ENCODE data around the gene MCCC2.

MCCC2 gene

DNA sequence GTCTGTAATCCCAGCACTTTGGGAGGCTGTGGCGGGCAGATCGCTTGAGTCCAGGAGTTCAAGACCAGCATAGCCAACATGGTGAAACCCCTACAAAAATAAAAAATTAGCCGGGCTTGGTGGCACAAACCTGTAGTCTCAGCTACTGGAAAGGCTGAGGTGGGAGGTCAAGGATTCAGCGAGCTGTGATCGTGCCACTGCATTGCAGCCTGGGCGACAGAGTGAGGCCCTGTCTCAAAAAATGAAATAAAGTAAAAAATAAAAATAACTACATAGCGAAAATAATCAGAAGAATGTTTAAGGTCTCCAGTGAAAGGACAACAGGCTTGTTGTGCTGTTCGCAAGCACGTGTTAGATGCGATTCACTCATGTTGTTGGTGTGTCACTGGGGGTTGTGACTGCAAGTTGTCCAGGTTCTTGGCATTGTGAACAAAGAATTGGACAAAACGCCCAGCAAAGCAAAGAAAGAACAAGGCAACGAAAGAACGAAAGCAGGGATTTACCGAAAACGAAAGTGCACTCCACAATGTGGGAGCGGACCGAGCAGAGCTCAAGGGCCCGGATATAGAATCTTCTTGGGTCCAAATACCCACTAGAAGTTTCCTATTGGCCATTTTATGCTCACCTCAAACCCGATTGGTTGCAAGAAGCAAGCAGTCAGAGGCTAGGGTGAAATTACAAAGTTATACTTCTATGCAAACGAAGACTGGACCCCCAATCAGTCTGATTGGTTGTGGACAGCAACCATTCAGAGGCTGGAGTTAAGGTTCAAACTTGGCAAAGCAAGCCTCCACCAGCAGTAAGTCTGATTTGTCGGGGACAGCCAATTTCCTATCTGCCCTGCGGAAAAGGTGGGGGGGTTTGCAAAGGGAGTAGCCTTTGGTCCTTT, 844 bp upstream of the MCCC2 start:
- CTCF ChIA-PET = interaction anchor here (1.3 kb wide), 1 partner anchor 18 kb away, joined by 4 read pairs; no protein-coding TSS in a partner anchor
- 79% methylated on average over 15 of the region's 22 CpGs for WGBS (ENCODE audit: insufficient coverage)

GRCh38 chr5:71587766-71588532, 809 bp downstream of the MCCC2 start:
- DNase-seq = no peak
- Histone ChIP-seq H3K27me3 (replicated peaks in 2 of 5; ENCODE audit: control insufficient read depth in 4 of 5, insufficient read depth in 5 of 5, low read length in 4 of 5) (no peaks in the 10 kb centered on the region), H3K36me3 (ENCODE audit: control insufficient read depth in 4 of 4, insufficient read depth in 4 of 4, low read length in 3 of 4) (peaks cover 0 to 2% (median under 1%) of the 10 kb centered on the region in 4 experiments), H3K9me3 (ENCODE audit: control extremely low read depth in 1 of 5, control insufficient read depth in 4 of 5, insufficient read depth in 2 of 5, low read depth in 1 of 5, low read length in 4 of 5) (no peaks in the 10 kb centered on the region), H3K4me3 (ENCODE audit: control insufficient read depth in 1 of 7, extremely low read depth in 1 of 7, insufficient read depth in 4 of 7, low read depth in 2 of 7, low read length in 6 of 7) (peak overlapping the region; percentile 60 to 87 (median 76)), H3K27ac (ENCODE audit: insufficient read depth in 1 of 2, low read depth in 1 of 2, low read length in 2 of 2, poor library complexity in 1 of 2, severe bottlenecking in 2 of 2) (peak overlapping the region; percentile 70 to 89), H3K4me1 (ENCODE audit: control extremely low read depth in 1 of 4, control insufficient read depth in 4 of 4, insufficient read depth in 4 of 4, low read length in 3 of 4) (peaks cover 4 to 27% (median 15%) of the 10 kb centered on the region in 4 experiments)
- CTCF ChIA-PET = interaction anchor here (0.5 to 0.9 kb wide), 2 partner anchors 10 to 65 kb away, joined by 3 to 4 read pairs; no protein-coding TSS in a partner anchor
- POLR2A ChIA-PET = no interaction called here
- 93% methylated on average over 6 of the region's 19 CpGs for WGBS (ENCODE audit: insufficient coverage)

More for the DNA sequence above, 844 bp upstream of the MCCC2 start:
- Histone ChIP-seq H3K4me1 (ENCODE audit: control extremely low read depth in 1 of 4, control insufficient read depth in 4 of 4, insufficient read depth in 4 of 4, low read length in 3 of 4) (peaks cover 4 to 27% (median 15%) of the 10 kb centered on the region in 4 experiments), H3K36me3 (ENCODE audit: control insufficient read depth in 4 of 4, insufficient read depth in 4 of 4, low read length in 3 of 4) (no peaks in the 10 kb centered on the region), H3K9me3 (ENCODE audit: control extremely low read depth in 1 of 5, control insufficient read depth in 4 of 5, insufficient read depth in 2 of 5, low read depth in 1 of 5, low read length in 4 of 5) (no peaks in the 10 kb centered on the region), H3K27me3 (replicated peaks in 2 of 5; ENCODE audit: control insufficient read depth in 4 of 5, insufficient read depth in 5 of 5, low read length in 4 of 5) (no peaks in the 10 kb centered on the region), H3K4me3 (ENCODE audit: control insufficient read depth in 1 of 7, extremely low read depth in 1 of 7, insufficient read depth in 4 of 7, low read depth in 2 of 7, low read length in 6 of 7) (peak overlapping the region; percentile 52 to 87 (median 73)), H3K27ac (ENCODE audit: insufficient read depth in 1 of 2, low read depth in 1 of 2, low read length in 2 of 2, poor library complexity in 1 of 2, severe bottlenecking in 2 of 2) (peak overlapping the region in 1 of 2 experiments; percentile 89)
- DNase-seq = peak; percentile 37 to 81 (median 69)
- POLR2A ChIA-PET = no interaction called here

DNA sequence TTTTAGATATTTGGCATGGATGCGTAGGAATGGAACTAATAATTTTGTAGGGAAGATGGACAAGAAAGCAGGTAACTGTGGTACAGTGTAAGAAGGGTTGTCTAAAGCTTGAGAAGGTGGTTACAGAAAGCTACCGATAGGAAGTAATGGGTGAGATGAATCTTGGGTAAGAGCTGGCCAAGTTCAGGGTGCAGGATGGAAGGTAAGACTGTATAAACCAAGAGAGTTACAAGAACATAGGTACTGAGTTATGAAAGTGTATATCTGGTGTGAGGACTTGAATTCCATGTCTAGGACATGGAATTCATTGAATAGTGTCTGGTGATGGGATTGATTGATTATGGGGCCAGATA, 1.4 kb downstream of the MCCC2 start:
- ChIA-PET CTCF (no interaction called here), POLR2A (no interaction called here)
- peak overlapping the region in 2 of 7 experiments; percentile 81 to 87 for H3K4me3 ChIP-seq (ENCODE audit: control insufficient read depth in 1 of 7, extremely low read depth in 1 of 7, insufficient read depth in 4 of 7, low read depth in 2 of 7, low read length in 6 of 7)
- no peaks in the 10 kb centered on the region for H3K27me3 ChIP-seq (replicated peaks in 2 of 5; ENCODE audit: control insufficient read depth in 4 of 5, insufficient read depth in 5 of 5, low read length in 4 of 5)
- H3K4me1 ChIP-seq (ENCODE audit: control extremely low read depth in 1 of 4, control insufficient read depth in 4 of 4, insufficient read depth in 4 of 4, low read length in 3 of 4) = peaks cover 4 to 27% (median 15%) of the 10 kb centered on the region in 4 experiments
- DNase-seq = no peak
- H3K9me3 ChIP-seq (ENCODE audit: control extremely low read depth in 1 of 5, control insufficient read depth in 4 of 5, insufficient read depth in 2 of 5, low read depth in 1 of 5, low read length in 4 of 5) = no peaks in the 10 kb centered on the region
- 100% methylated on average over 2 of the region's 2 CpGs for WGBS (ENCODE audit: insufficient coverage)
- no peak overlapping the region for H3K27ac ChIP-seq (ENCODE audit: insufficient read depth in 1 of 2, low read depth in 1 of 2, low read length in 2 of 2, poor library complexity in 1 of 2, severe bottlenecking in 2 of 2)
- H3K36me3 ChIP-seq (ENCODE audit: control insufficient read depth in 4 of 4, insufficient read depth in 4 of 4, low read length in 3 of 4) = peaks cover 0 to 2% (median under 1%) of the 10 kb centered on the region in 4 experiments

DNA sequence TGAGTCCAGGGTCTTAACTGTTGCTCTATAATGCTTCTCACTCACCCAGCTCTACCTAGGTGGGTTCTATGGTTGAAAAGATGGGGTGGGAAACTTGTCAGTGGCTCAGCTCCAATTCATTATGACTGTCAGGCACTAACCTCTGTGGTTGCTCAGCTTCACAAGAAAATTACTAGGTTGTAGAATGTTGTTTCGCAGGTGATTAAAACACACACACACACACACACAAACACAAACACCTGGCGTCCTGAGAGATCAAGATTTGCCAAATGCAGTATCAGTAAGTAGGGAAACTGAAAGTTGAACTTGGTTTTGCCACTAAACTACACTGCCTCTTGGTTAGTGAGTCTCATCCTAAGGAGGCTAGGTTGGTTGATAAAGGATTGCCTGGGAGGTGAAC, 2.8 kb downstream of the MCCC2 start:
- ChIA-PET POLR2A (no interaction called here), CTCF (no interaction called here)

DNA sequence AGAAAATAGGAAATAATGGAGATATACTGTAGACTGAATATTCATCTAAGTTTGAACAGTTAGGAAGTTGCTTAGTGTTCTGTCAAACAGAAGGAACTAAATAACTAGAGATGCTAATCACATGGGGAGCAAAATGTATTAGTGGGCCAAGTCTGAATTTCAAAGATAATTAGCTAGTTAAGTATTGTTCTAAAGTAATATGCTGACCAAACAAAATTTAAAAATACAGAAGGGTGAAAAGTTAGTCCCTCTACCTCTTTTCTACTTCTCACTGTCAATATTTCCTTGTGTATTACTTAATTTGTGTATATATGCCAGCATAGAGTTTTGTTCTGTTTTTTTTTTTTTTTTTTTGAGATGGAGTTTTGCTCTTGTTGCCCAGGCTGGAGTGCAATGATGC, 4.0 kb downstream of the MCCC2 start:
- Histone ChIP-seq H3K9me3 (ENCODE audit: control extremely low read depth in 1 of 5, control insufficient read depth in 4 of 5, insufficient read depth in 2 of 5, low read depth in 1 of 5, low read length in 4 of 5) (no peaks in the 10 kb centered on the region), H3K36me3 (ENCODE audit: control insufficient read depth in 4 of 4, insufficient read depth in 4 of 4, low read length in 3 of 4) (peaks cover 0 to 11% (median 7%) of the 10 kb centered on the region in 4 experiments), H3K27me3 (replicated peaks in 2 of 5; ENCODE audit: control insufficient read depth in 4 of 5, insufficient read depth in 5 of 5, low read length in 4 of 5) (no peaks in the 10 kb centered on the region), H3K27ac (ENCODE audit: insufficient read depth in 1 of 2, low read depth in 1 of 2, low read length in 2 of 2, poor library complexity in 1 of 2, severe bottlenecking in 2 of 2) (no peak overlapping the region), H3K4me3 (ENCODE audit: control insufficient read depth in 1 of 7, extremely low read depth in 1 of 7, insufficient read depth in 4 of 7, low read depth in 2 of 7, low read length in 6 of 7) (no peak overlapping the region), H3K4me1 (ENCODE audit: control extremely low read depth in 1 of 4, control insufficient read depth in 4 of 4, insufficient read depth in 4 of 4, low read length in 3 of 4) (peaks cover 4 to 27% (median 14%) of the 10 kb centered on the region in 4 experiments)
- ChIA-PET POLR2A (no interaction called here), CTCF (interaction anchor here (1.2 kb wide), 1 partner anchor 1235 kb away, joined by 5 read pairs; no protein-coding TSS in a partner anchor)
- no peak for DNase-seq

More for the DNA sequence above, 2.8 kb downstream of the MCCC2 start:
- Histone ChIP-seq H3K9me3 (ENCODE audit: control extremely low read depth in 1 of 5, control insufficient read depth in 4 of 5, insufficient read depth in 2 of 5, low read depth in 1 of 5, low read length in 4 of 5) (no peaks in the 10 kb centered on the region), H3K4me3 (ENCODE audit: control insufficient read depth in 1 of 7, extremely low read depth in 1 of 7, insufficient read depth in 4 of 7, low read depth in 2 of 7, low read length in 6 of 7) (no peak overlapping the region), H3K27ac (ENCODE audit: insufficient read depth in 1 of 2, low read depth in 1 of 2, low read length in 2 of 2, poor library complexity in 1 of 2, severe bottlenecking in 2 of 2) (no peak overlapping the region), H3K27me3 (replicated peaks in 2 of 5; ENCODE audit: control insufficient read depth in 4 of 5, insufficient read depth in 5 of 5, low read length in 4 of 5) (no peaks in the 10 kb centered on the region), H3K4me1 (ENCODE audit: control extremely low read depth in 1 of 4, control insufficient read depth in 4 of 4, insufficient read depth in 4 of 4, low read length in 3 of 4) (peaks cover 4 to 27% (median 15%) of the 10 kb centered on the region in 4 experiments), H3K36me3 (ENCODE audit: control insufficient read depth in 4 of 4, insufficient read depth in 4 of 4, low read length in 3 of 4) (peaks cover 0 to 5% (median 4%) of the 10 kb centered on the region in 4 experiments)
- WGBS (ENCODE audit: insufficient coverage) = no CpG with 5 or more reads among the region's 2 CpGs
- no peak for DNase-seq

- peaks cover 2 to 47% (median 34%) of the 10 kb centered on the region in 4 experiments for H3K36me3 ChIP-seq (ENCODE audit: control insufficient read depth in 4 of 4, insufficient read depth in 4 of 4, low read length in 3 of 4)
- DNase-seq = no peak
- ChIA-PET CTCF (no interaction called here), POLR2A (no interaction called here)
- no peak overlapping the region for H3K4me3 ChIP-seq (ENCODE audit: control insufficient read depth in 1 of 7, extremely low read depth in 1 of 7, insufficient read depth in 4 of 7, low read depth in 2 of 7, low read length in 6 of 7)
- H3K9me3 ChIP-seq (ENCODE audit: control extremely low read depth in 1 of 5, control insufficient read depth in 4 of 5, insufficient read depth in 2 of 5, low read depth in 1 of 5, low read length in 4 of 5) = no peaks in the 10 kb centered on the region
- no peaks in the 10 kb centered on the region for H3K27me3 ChIP-seq (replicated peaks in 2 of 5; ENCODE audit: control insufficient read depth in 4 of 5, insufficient read depth in 5 of 5, low read length in 4 of 5)
- peak overlapping the region in 1 of 2 experiments; percentile 3 for H3K27ac ChIP-seq (ENCODE audit: insufficient read depth in 1 of 2, low read depth in 1 of 2, low read length in 2 of 2, poor library complexity in 1 of 2, severe bottlenecking in 2 of 2)
- no peaks in the 10 kb centered on the region for H3K4me1 ChIP-seq (ENCODE audit: control extremely low read depth in 1 of 4, control insufficient read depth in 4 of 4, insufficient read depth in 4 of 4, low read length in 3 of 4)
- WGBS (ENCODE audit: insufficient coverage) = no CpG with 5 or more reads among the region's 4 CpGs
Measured at GRCh38 chr5:71596169-71596568, 9.0 kb downstream of the MCCC2 start.
